A549 treated with Mapracorat at 1 μM for 4 hours (cell line): ENCODE results near the gene GPR176. TPM values are rescaled to one million over a fixed set of nuclear protein-coding genes. Genes with fewer than 3 reads are reported as not detected.

Experiments used
- total RNA-seq: library from RNA; stranded (reverse); fragments of 200-300 nt; extraction: Qiagen RNA extraction; gene quantifications from 5 replicates; pipeline ENCODE4 v1.2.3, GENCODE V29; 2022

GPR176 gene, protein sequence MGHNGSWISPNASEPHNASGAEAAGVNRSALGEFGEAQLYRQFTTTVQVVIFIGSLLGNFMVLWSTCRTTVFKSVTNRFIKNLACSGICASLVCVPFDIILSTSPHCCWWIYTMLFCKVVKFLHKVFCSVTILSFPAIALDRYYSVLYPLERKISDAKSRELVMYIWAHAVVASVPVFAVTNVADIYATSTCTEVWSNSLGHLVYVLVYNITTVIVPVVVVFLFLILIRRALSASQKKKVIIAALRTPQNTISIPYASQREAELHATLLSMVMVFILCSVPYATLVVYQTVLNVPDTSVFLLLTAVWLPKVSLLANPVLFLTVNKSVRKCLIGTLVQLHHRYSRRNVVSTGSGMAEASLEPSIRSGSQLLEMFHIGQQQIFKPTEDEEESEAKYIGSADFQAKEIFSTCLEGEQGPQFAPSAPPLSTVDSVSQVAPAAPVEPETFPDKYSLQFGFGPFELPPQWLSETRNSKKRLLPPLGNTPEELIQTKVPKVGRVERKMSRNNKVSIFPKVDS
- 8.6 to 12.3 TPM (median 11.4 TPM) in 5 replicates for total RNA-seq

DNA sequence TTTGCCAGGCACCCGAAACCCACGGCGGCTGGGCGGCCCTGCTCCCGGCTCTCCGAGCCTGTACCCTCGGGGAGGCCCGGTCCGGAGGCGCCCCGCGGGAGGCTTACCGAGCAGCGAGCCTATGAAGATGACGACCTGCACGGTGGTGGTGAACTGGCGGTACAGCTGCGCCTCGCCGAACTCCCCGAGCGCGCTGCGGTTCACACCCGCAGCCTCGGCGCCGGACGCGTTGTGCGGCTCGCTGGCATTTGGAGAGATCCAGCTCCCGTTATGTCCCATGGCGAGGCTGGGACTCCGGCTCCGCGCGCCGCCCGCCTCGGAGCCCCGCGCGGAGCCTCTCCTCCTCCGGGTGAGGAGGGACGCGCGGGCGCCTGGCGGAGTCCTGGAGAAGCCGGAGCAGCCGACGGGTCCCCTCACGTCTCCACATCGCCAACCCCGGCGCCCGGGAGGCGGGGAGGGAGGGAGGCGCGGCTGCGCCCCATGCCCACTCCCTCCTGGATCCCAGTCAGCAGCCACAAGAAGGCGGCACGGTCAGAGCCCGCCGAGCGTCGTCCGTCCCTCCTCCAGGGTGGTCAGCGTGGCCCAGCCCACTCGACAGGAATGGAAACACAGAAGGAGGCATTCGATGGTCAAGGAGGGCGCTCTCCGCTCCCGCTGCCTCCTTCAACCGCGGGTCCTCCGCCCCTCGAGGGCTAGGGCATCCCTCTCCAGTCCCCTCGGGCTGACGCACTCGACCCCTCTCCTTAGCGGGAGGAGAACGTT lies at the start of gene GPR176:
Gene GPR176, minus strand, starts transcription at position 519 of the 762 bp plus-strand sequence. Its CDS starts 240 bp downstream, at position 279.

DNA sequence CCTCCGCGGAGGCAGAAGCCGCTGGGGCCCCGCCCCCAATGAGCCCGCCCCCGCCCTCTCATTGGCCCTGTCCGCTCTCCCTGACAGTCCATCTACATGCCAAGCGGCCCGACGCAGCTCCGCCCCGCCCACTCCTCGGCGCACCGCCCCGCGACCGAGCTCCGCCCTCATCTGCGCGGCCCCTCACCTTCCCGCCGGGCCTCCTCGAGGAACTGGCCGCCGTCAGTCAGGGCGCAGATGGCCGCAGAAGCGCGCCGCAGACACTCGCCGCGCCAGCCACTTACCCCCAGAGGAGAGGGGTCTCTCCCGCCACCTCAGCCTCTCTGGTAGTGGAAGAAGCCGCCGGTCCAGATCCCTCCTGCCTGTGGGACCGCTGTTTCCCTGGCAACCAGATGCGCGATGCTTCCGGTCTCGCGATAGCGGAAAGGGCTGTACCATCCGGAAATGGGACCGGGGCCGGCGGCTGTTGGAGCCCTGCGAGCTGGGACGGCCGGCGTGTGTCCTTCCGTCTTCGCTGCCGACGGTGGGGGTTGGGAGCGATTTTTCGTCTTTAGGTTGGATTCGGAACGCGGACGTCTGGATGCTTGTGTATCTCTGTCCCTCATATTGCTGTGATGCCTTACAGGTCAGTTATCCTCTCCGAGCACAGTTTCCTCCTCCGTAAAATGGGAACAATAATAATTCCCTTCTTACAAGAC lies 137.5 kb downstream of the GPR176 start, which contains the start of gene FSIP1:
Gene FSIP1, minus strand, starts transcription at position 401 of the 698 bp plus-strand sequence. CDS start 6,317 bp downstream, outside the sequence.

Other genes starting within 250 kb of the GPR176 start
- gene FSIP1, start 137.4 kb downstream of the GPR176 start, total RNA-seq, result 0.70 to 1.1 TPM (median 0.89 TPM) in 5 replicates
- 15.1 to 19.3 TPM (median 18.9 TPM) in 5 replicates for gene EIF2AK4, start 13.8 kb upstream of the GPR176 start, total RNA-seq
- 250 to 272 TPM (median 263 TPM) in 5 replicates for gene SRP14, start 118.9 kb upstream of the GPR176 start, total RNA-seq
- 0.97 to 1.5 TPM (median 1.1 TPM) in 5 replicates for gene BMF, start 188.6 kb upstream of the GPR176 start, total RNA-seq
- gene BUB1B, start 240.8 kb upstream of the GPR176 start, total RNA-seq, result 24.0 to 29.7 TPM (median 27.8 TPM) in 5 replicates